Adrenal gland (tissue), 5 donors: ENCODE results near the gene MAML3.

Experiments used
- POLR2A ChIP-seq, 2 donors: fragments of 450-650 bp; IDR thresholded peaks; one replicate each; pipeline ENCODE4 v1.6.1; 2017; ENCODE audit warnings: antibody characterized with exemption in 2 of 2, mild to moderate bottlenecking in 2 of 2, moderate library complexity in 1 of 2
- TF ChIP-seq, protein P1 (sequence below), 6 experiments: fragments of 450-650 bp in 4 of 6; fragments of 200-600 bp in 2 of 6; sonication (generic) in 1 of 6; IDR thresholded peaks; 1 replicate in 5 of 6; 2 replicates in 1 of 6; pipeline versions ENCODE4 v1.5.1 to v1.8.0; 2016 to 2021; ENCODE audit warnings: antibody characterized with exemption in 6 of 6, mild to moderate bottlenecking in 2 of 6, moderate library complexity in 1 of 6
- donor health status: DM: no; HTN: no; CAD: no.

GRCh38 chr4:139712882-139713281, 441.1 kb downstream of the MAML3 start:
- TF ChIP-seq, protein P1, sequence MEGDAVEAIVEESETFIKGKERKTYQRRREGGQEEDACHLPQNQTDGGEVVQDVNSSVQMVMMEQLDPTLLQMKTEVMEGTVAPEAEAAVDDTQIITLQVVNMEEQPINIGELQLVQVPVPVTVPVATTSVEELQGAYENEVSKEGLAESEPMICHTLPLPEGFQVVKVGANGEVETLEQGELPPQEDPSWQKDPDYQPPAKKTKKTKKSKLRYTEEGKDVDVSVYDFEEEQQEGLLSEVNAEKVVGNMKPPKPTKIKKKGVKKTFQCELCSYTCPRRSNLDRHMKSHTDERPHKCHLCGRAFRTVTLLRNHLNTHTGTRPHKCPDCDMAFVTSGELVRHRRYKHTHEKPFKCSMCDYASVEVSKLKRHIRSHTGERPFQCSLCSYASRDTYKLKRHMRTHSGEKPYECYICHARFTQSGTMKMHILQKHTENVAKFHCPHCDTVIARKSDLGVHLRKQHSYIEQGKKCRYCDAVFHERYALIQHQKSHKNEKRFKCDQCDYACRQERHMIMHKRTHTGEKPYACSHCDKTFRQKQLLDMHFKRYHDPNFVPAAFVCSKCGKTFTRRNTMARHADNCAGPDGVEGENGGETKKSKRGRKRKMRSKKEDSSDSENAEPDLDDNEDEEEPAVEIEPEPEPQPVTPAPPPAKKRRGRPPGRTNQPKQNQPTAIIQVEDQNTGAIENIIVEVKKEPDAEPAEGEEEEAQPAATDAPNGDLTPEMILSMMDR (IDR thresholded peaks at IDR 0.05): no peak
- no peak for TF ChIP-seq POLR2A (IDR thresholded peaks at IDR 0.05)
